ENCODE measurements around the gene CCL26. TPM values are rescaled to one million over a fixed set of nuclear protein-coding genes. Genes with fewer than 3 reads are reported as not detected.
A peak's percentile ranks its signal among the peaks of the same experiment; 100 is the strongest.

CCL26 gene
- total and polyA plus RNA-seq, 9 of the 15 experiments (the other 6 are each of a cell fraction or from before 2014, with no cell fraction given) = 2.3 to 26.8 (median 8.4) TPM

GRCh38 chr7:75756991-75757676, 14.9 kb downstream of the CCL26 start (continued):
- TF ChIP-seq REST (IDR thresholded peaks at IDR 0.05; ENCODE audit: borderline replicate concordance) = peak; percentile 59; the same call in 1 of the 2 replicates
- no peak for TF ChIP-seq REST (CRISPR knock-in tag; IDR thresholded peaks at IDR 0.05; ENCODE audit: low read depth)
- TF ChIP-seq ZBTB11 (CRISPR knock-in tag; IDR thresholded peaks at IDR 0.05) = no peak
- TF ChIP-seq ZFP30 (CRISPR knock-in tag; IDR thresholded peaks at IDR 0.05; ENCODE audit: borderline replicate concordance) = no peak
- TF ChIP-seq TAF7 (tag; IDR thresholded peaks at IDR 0.05) = no peak
- no peak for TF ChIP-seq MECOM (CRISPR knock-in tag; IDR thresholded peaks at IDR 0.05)
- no peak for TF ChIP-seq PATZ1 (CRISPR knock-in tag; IDR thresholded peaks at IDR 0.05; ENCODE audit: borderline replicate concordance)
- TF ChIP-seq ZNF12 (CRISPR knock-in tag; IDR thresholded peaks at IDR 0.05) = peak; percentile 99
- TF ChIP-seq ELF4 (CRISPR knock-in tag; IDR thresholded peaks at IDR 0.05) = no peak
- TF ChIP-seq SP1 (CRISPR knock-in tag; IDR thresholded peaks at IDR 0.05) = no peak
- TF ChIP-seq ZNF316 (IDR thresholded peaks at IDR 0.05) = no peak
- TF ChIP-seq DDX20 (tag; IDR thresholded peaks at IDR 0.05; ENCODE audit: low read depth) = no peak
- TF ChIP-seq YBX1 (IDR thresholded peaks at IDR 0.05) = no peak
- no peak for TF ChIP-seq HNRNPL (IDR thresholded peaks at IDR 0.05; ENCODE audit: low read depth, low read length)
